ENCODE data around the gene PWP1. TPM values are rescaled to one million over a fixed set of nuclear protein-coding genes. Genes with fewer than 3 reads are reported as not detected.

Gene PWP1
- total and polyA plus RNA-seq, 2 experiments from 2014 or later = 54.8 to 60.4 TPM

DNA sequence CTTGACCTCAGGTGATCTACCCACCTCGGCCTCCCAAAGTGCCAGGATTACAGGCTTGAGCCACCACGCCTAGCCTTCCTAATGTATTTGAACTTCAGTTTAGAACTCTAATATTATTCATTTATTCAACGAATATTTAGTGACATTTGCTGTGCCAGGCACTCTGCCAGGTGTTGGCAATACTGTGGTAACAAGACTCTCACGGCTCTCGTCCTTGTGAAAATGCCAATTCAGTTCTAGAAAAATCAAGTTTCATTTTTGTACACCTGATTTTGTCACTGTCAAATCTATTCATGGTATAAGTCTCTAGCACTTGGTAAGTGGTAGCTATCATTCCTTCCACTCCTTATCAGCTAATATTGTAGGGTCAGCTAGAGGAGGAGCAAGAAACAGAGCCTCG, 6.3 kb upstream of the PWP1 start:
- WGBS (ENCODE audit: low lambda C conversion rate, missing lambda C conversion rate) = 77% methylated on average over 6 of the region's 6 CpGs
- H4K20me1 ChIP-seq (ENCODE audit: insufficient read depth, poor library complexity, severe bottlenecking) = no peaks in the 10 kb centered on the region
- peaks cover 14% of the 10 kb centered on the region for H3K27me3 ChIP-seq
- no peaks in the 10 kb centered on the region for H3K9me2 ChIP-seq (replicated peaks; ENCODE audit: insufficient read depth)
- no peak for DNase-seq (ENCODE audit: low spot score)
- no peak overlapping the region for H3K27ac ChIP-seq
- no peak overlapping the region for H2AFZ ChIP-seq
- H3K9me3 ChIP-seq (ENCODE audit: low read depth) = no peaks in the 10 kb centered on the region
- no peak overlapping the region for H3K4me2 ChIP-seq
- H3K36me3 ChIP-seq (replicated peaks; ENCODE audit: insufficient read depth, low read depth) = no peaks in the 10 kb centered on the region
- H3K4me1 ChIP-seq (ENCODE audit: insufficient read depth) = no peaks in the 10 kb centered on the region
- H3K79me2 ChIP-seq = no peaks in the 10 kb centered on the region
- no peak for TF ChIP-seq EZH2 (IDR thresholded peaks at IDR 0.05; ENCODE audit: borderline replicate concordance)
- no peak for TF ChIP-seq EZH2phosphoT487 (IDR thresholded peaks at IDR 0.05; ENCODE audit: low read depth, severe bottlenecking, unreplicated experiment)
- TF ChIP-seq, protein P1, sequence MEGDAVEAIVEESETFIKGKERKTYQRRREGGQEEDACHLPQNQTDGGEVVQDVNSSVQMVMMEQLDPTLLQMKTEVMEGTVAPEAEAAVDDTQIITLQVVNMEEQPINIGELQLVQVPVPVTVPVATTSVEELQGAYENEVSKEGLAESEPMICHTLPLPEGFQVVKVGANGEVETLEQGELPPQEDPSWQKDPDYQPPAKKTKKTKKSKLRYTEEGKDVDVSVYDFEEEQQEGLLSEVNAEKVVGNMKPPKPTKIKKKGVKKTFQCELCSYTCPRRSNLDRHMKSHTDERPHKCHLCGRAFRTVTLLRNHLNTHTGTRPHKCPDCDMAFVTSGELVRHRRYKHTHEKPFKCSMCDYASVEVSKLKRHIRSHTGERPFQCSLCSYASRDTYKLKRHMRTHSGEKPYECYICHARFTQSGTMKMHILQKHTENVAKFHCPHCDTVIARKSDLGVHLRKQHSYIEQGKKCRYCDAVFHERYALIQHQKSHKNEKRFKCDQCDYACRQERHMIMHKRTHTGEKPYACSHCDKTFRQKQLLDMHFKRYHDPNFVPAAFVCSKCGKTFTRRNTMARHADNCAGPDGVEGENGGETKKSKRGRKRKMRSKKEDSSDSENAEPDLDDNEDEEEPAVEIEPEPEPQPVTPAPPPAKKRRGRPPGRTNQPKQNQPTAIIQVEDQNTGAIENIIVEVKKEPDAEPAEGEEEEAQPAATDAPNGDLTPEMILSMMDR (IDR thresholded peaks at IDR 0.05; ENCODE audit: poor library complexity) = no peak
- H3K4me3 ChIP-seq = no peak overlapping the region

DNA sequence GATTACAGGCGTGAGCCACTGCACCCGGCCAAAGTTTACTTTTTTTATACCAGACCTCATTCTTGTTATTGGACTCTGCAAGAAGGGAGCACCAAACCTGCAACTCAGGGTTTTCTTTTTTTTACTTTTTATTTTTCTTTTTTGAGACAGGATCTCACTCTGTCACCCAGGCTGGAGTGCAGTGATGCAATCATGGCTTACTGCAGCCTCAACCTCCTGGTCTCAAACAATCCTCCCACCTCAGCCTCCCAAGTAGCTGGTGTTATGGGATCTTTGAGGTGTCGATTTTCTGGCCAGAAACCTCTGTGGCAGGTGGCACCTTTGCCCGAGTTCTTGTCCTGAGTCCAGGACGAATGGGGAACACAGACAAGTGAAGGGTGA, 4.2 kb upstream of the PWP1 start:
- whole genome bisulfite sequencing (ENCODE audit: low lambda C conversion rate, missing lambda C conversion rate) = 80% methylated on average over 5 of the region's 5 CpGs
- TF ChIP-seq, protein P1 (IDR thresholded peaks at IDR 0.05; ENCODE audit: poor library complexity) = no peak
- no peak for TF ChIP-seq EZH2 (IDR thresholded peaks at IDR 0.05; ENCODE audit: borderline replicate concordance)
- TF ChIP-seq EZH2phosphoT487 (IDR thresholded peaks at IDR 0.05; ENCODE audit: low read depth, severe bottlenecking, unreplicated experiment) = no peak
- peaks cover 14% of the 10 kb centered on the region for H3K27me3 ChIP-seq
- no peaks in the 10 kb centered on the region for H3K36me3 ChIP-seq (replicated peaks; ENCODE audit: insufficient read depth, low read depth)
- no peak overlapping the region for H3K4me3 ChIP-seq
- H3K4me1 ChIP-seq (ENCODE audit: insufficient read depth) = peaks cover 6% of the 10 kb centered on the region
- no peaks in the 10 kb centered on the region for H3K9me3 ChIP-seq (ENCODE audit: low read depth)
- H3K79me2 ChIP-seq = peaks cover 8% of the 10 kb centered on the region
- no peaks in the 10 kb centered on the region for H3K9me2 ChIP-seq (replicated peaks; ENCODE audit: insufficient read depth)
- no peaks in the 10 kb centered on the region for H4K20me1 ChIP-seq (ENCODE audit: insufficient read depth, poor library complexity, severe bottlenecking)
- H3K27ac ChIP-seq = no peak overlapping the region
- no peak for DNase-seq (ENCODE audit: low spot score)
- no peak overlapping the region for H2AFZ ChIP-seq
- H3K4me2 ChIP-seq = no peak overlapping the region

DNA sequence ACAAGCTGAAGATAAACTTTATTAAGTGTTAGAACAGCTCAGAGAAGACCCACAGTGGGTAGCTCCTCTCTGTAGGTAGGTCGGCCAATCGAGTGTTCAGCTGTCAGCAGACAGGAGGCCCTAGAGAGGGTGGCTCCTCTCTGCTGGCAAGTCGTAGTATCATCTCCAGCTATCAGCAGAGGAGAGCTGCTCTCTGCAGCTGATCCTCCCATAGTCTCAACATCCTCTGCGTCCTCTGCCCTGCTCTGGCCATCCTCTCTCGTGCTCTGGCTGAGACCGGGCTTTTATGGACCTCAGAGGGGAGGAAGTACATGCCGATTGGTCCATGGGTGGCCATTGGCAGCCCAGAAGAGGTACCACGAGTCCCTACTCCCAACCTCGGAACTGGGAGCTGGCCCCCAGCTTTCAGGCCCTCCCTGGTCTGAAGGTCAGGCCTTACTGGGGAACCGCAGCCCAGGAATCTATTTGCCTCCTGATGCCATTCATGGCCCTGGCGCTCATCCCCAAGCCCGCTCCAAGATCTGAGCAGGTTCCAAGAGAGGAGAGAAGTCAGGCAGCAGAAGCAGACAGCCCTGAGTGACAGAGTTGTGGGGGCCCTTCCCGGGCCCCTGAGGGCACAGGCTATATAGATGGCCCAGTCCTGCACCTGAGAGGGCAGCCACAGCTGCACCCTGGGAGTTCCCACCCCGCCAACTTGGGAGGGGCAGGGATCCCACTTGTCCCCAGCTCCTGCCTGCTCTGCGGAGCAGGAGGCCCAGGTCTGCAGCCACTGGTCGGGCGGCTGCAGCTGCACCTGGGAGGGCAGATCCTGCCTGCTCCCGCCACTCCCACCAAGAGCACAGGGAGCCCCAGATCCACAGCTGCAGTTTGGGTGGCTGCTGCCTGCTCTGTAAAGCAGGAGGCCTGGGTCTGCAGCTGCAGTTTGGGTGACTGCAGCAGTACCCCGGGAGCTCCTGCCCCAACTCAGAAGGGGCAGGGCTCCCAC, 3.5 kb upstream of the PWP1 start:
- TF ChIP-seq, protein P1 (IDR thresholded peaks at IDR 0.05; ENCODE audit: poor library complexity) = no peak
- TF ChIP-seq EZH2 (IDR thresholded peaks at IDR 0.05; ENCODE audit: borderline replicate concordance) (no peak), EZH2phosphoT487 (IDR thresholded peaks at IDR 0.05; ENCODE audit: low read depth, severe bottlenecking, unreplicated experiment) (no peak)
- peaks cover 15% of the 10 kb centered on the region for H3K79me2 ChIP-seq
- H3K4me3 ChIP-seq = no peak overlapping the region
- no peaks in the 10 kb centered on the region for H3K9me3 ChIP-seq (ENCODE audit: low read depth)
- WGBS (ENCODE audit: low lambda C conversion rate, missing lambda C conversion rate) = 88% methylated on average over 19 of the region's 19 CpGs
- H3K36me3 ChIP-seq (replicated peaks; ENCODE audit: insufficient read depth, low read depth) = no peaks in the 10 kb centered on the region
- no peak overlapping the region for H3K4me2 ChIP-seq
- no peak overlapping the region for H2AFZ ChIP-seq
- no peak overlapping the region for H3K27ac ChIP-seq
- H3K9me2 ChIP-seq (replicated peaks; ENCODE audit: insufficient read depth) = no peaks in the 10 kb centered on the region
- no peaks in the 10 kb centered on the region for H4K20me1 ChIP-seq (ENCODE audit: insufficient read depth, poor library complexity, severe bottlenecking)
- peaks cover 11% of the 10 kb centered on the region for H3K27me3 ChIP-seq
- peaks cover 6% of the 10 kb centered on the region for H3K4me1 ChIP-seq (ENCODE audit: insufficient read depth)
- no peak for DNase-seq (ENCODE audit: low spot score)

Measured in hepatocyte (in vitro differentiated cells).